Astrocyte of the spinal cord (primary cell): ENCODE measurements around the gene KCNAB2.

Source experiments
- DNase-seq: peaks from one replicate; pipeline ENCODE4 v3.0.0; 2011; ENCODE audit warnings: low read depth, low spot score
- H3K4me3 ChIP-seq: 2 replicates; pipeline ENCODE4 v1.5.1; 2011; ENCODE audit warnings: low read depth, mild to moderate bottlenecking, low read length, moderate library complexity
- in situ Hi-C: cut with HindIII; loops from 2 replicates; pipeline ENCODE4 v1.10.0; 2017; ENCODE audit warnings: low sequenced_read_pairs
- TF ChIP-seq, protein P1 (sequence below): IDR thresholded peaks from 2 replicates; pipeline ENCODE4 v1.5.1; 2012; ENCODE audit warnings: low read depth, mild to moderate bottlenecking, low read length, inconsistent platforms

The KCNAB2 gene

DNA sequence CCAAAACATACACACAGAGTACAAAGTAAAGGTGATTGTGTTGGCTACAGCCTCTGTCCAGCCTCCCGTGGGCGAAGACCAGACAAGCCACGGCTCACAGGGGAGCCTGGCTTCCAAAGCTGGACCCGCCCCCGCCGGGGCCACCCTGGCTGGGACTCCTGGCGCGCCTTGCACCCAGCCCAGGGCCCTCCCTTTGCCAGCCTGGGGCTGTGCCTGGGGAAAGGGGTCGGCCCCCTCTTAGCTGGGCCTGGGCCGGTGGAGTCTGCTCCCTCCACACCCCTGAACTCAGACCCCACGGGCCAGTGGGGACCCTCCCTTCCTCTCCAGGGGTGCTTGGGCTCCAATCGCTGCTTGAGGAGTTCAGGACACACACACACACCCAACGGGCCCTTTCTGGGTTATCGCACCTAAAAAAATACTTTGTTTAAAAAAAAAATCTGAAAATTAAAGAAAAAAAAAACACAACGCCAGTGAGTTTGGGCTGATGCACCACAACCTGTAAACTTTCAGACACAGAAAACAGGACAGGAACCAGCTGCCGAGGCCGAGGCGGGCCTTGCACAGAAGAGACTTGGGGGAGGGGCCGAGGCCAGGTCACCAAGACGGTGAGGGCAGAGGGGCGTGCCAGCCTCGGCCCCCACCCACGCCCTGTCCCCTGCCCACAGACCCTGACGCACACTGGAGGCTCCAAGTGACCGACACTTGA lies 56.3 kb downstream of the KCNAB2 start:
- no peak overlapping the region for H3K4me3 ChIP-seq
- TF ChIP-seq, protein P1, sequence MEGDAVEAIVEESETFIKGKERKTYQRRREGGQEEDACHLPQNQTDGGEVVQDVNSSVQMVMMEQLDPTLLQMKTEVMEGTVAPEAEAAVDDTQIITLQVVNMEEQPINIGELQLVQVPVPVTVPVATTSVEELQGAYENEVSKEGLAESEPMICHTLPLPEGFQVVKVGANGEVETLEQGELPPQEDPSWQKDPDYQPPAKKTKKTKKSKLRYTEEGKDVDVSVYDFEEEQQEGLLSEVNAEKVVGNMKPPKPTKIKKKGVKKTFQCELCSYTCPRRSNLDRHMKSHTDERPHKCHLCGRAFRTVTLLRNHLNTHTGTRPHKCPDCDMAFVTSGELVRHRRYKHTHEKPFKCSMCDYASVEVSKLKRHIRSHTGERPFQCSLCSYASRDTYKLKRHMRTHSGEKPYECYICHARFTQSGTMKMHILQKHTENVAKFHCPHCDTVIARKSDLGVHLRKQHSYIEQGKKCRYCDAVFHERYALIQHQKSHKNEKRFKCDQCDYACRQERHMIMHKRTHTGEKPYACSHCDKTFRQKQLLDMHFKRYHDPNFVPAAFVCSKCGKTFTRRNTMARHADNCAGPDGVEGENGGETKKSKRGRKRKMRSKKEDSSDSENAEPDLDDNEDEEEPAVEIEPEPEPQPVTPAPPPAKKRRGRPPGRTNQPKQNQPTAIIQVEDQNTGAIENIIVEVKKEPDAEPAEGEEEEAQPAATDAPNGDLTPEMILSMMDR = no peak
- in situ Hi-C loops = no loop called here
- DNase-seq = no peak

GRCh38 chr1:6102532-6102845 lies 56.8 kb downstream of the KCNAB2 start:
- TF ChIP-seq, protein P1 = no peak
- in situ Hi-C loops = no loop called here
- no peak overlapping the region for H3K4me3 ChIP-seq
- no peak for DNase-seq

DNA sequence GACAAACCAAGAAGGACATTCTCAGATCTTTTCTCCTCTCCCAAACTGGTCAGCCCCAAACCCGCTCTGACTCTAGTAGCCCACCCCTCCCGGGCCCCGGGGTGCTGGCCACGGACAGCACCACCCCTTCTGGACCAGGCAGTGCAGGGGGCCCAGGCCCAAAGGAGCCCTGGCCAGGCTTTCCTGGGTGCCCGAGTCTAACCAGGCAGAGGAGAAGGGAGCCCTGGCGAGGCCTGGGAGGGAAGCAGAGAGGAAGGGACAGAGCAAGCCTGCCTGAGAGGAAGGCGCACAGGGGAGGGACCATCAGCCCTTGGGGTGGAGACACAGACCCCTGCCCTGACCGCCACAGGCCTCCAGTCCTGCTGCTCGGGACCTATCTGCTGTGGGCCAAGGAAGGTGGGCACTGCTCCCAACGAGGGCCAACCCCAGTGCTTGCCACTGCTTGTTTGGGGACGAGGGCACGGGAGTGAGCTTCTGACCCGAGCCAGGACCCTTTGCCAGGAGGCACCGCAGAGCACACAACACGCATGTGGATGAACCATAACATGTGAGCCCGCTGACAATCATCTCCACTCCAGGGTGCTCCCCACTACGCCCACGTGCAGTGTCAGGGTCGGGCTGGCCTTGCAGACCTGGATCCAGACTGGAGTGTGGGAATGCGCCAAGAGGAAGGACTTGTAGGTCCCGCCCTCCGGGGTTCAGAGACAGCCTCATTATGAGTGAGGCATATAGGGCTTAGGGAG lies 57.6 kb downstream of the KCNAB2 start:
- TF ChIP-seq, protein P1 = no peak

DNA sequence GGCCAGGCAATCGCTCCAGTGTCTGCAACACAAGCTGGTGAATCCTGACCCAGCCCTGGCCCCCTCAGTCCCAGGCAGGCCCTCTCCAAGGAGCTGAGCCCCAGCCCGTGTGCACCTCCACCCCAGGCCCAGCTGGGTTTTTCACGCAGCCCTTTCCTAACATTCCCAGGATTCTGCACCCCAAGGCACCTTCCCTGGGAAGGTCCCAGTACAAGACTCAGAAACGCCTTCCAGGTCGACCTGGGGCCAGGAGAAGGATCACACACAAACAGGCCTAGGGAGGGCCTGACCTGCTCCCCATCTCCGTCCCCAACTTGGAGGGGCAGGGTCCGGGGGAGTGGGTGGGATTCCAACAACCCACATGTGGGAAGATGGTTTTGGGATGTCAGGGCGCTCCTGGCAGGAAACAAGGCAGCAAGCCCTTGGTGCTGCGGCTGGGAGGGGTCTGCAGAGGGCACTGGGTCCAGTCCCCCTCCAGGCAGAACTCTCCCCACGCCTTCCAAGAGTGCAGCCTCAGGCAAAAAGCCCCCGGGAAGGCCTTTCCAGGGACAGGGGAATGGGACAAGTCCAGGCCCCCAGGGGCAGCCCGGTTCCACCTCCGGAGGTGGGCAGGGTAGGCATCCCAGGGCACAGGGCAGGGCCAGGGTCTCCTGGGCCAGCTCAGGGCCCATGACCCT lies 58.3 kb downstream of the KCNAB2 start:
- in situ Hi-C loops = no loop called here
- DNase-seq = no peak
- TF ChIP-seq, protein P1 = no peak
- H3K4me3 ChIP-seq = no peak overlapping the region

More for the DNA sequence above, 57.6 kb downstream of the KCNAB2 start:
- H3K4me3 ChIP-seq = no peak overlapping the region
- DNase-seq = no peak
- in situ Hi-C loops = no loop called here

GRCh38 chr1:6104631-6105030 lies 58.9 kb downstream of the KCNAB2 start:
- H3K4me3 ChIP-seq = no peak overlapping the region
- in situ Hi-C loops = no loop called here
- TF ChIP-seq, protein P1 = no peak
- DNase-seq = no peak

DNA sequence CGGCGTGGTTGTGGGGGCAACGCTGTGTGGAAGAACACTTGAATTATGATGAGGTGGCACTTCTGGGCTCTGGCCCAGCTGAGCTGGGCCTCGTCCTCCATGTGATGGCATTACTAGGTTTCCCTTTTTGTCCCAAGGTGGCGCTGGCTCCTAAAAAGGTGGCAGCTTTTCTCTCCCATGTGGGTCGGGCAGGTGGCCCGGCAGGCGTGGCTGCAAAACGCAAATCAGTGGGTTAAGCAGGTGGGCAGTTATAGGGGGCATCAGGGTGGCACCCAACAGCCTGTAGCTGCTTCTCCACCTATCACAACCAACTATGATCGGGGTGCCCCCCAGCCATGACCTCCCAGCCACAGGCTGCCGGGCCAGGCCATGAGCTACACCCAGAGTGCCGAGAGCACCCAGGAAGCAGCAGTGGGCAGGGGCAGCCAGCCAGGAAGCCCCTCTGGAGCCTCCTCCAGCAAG lies 59.6 kb downstream of the KCNAB2 start:
- in situ Hi-C loops = no loop called here
- TF ChIP-seq, protein P1 = no peak

More for the DNA sequence above, 59.6 kb downstream of the KCNAB2 start:
- no peak for DNase-seq
- H3K4me3 ChIP-seq = no peak overlapping the region
